Left lung (tissue), 10 donors: ENCODE data around the gene ATXN2. TPM values are rescaled to one million over a fixed set of nuclear protein-coding genes. Genes with fewer than 3 reads are reported as not detected.

Source experiments
- ATAC-seq: fragments of 200-7000 bp; cut with Tn5 transposase; one replicate; pipeline ENCODE4 v1.9.1; 2020; ENCODE audit warnings: moderate library complexity
- DNase-seq, 4 donors: peaks; one replicate each; pipeline ENCODE4 v3.0.0-alpha.2; 2013 to 2020
- H3K27ac ChIP-seq, 2 donors: fragments of 200-600 bp; sonication (generic) in 1 of 2; one replicate each; pipeline versions ENCODE4 v1.5.0 to v1.8.0; 2020 to 2021
- H3K27me3 ChIP-seq, 2 donors: fragments of 200-600 bp; sonication (generic) in 1 of 2; one replicate each; pipeline versions ENCODE4 v1.5.0 to v1.8.0; 2020 to 2021
- H3K36me3 ChIP-seq, 2 donors: fragments of 200-600 bp; sonication (generic) in 1 of 2; one replicate each; pipeline versions ENCODE4 v1.5.0 to v1.8.0; 2020 to 2021
- H3K4me1 ChIP-seq, 2 donors: fragments of 200-600 bp; one replicate each; pipeline ENCODE4 v1.8.0; 2021
- H3K4me3 ChIP-seq, 2 donors: fragments of 200-600 bp; sonication (generic) in 1 of 2; one replicate each; pipeline versions ENCODE4 v1.5.0 to v1.8.0; 2020 to 2021; ENCODE audit warnings: mild to moderate bottlenecking in 1 of 2
- H3K9me3 ChIP-seq, 2 donors: fragments of 200-600 bp; sonication (generic) in 1 of 2; one replicate each; pipeline versions ENCODE4 v1.5.0 to v1.8.0; 2020 to 2021
- intact Hi-C, 2 donors: fragments of 100-400 bp; cut with DNase I; formaldehyde crosslinking; loops; one replicate each; pipeline versions ENCODE4 v1.11.2 to v1.14.2; 2022
- polyA plus RNA-seq, 6 donors: library from polyadenylated mRNA; unstranded; fragments of 120-200 nt; gene quantifications; one replicate each; pipeline ENCODE4 v1.2.1, GENCODE V29; 2013; ENCODE audit not compliant: insufficient read length in 6 of 6
- total RNA-seq, 2 donors: library from RNA; stranded (reverse); fragmentation: NEBNext Ultra II Directional; extraction: Animal tissue kit (Norgen Biotek cat#: 25700); gene quantifications; one replicate each; pipeline ENCODE4 v1.2.1, GENCODE V29; 2021
- TF ChIP-seq, protein P1 (sequence below), 2 donors: fragments of 200-600 bp; sonication (generic) in 1 of 2; IDR thresholded peaks; one replicate each; pipeline versions ENCODE4 v1.5.0 to v1.8.0; 2021; ENCODE audit warnings: antibody characterized with exemption in 2 of 2
- donor health status: DM: no; HTN: yes; CAD: no.
- donor health status: DM: no; HTN: no; CAD: no.

The ATXN2 gene
- total and polyA plus RNA-seq, 8 donors, result 60.9 to 90.2 (median 72.2) TPM

DNA sequence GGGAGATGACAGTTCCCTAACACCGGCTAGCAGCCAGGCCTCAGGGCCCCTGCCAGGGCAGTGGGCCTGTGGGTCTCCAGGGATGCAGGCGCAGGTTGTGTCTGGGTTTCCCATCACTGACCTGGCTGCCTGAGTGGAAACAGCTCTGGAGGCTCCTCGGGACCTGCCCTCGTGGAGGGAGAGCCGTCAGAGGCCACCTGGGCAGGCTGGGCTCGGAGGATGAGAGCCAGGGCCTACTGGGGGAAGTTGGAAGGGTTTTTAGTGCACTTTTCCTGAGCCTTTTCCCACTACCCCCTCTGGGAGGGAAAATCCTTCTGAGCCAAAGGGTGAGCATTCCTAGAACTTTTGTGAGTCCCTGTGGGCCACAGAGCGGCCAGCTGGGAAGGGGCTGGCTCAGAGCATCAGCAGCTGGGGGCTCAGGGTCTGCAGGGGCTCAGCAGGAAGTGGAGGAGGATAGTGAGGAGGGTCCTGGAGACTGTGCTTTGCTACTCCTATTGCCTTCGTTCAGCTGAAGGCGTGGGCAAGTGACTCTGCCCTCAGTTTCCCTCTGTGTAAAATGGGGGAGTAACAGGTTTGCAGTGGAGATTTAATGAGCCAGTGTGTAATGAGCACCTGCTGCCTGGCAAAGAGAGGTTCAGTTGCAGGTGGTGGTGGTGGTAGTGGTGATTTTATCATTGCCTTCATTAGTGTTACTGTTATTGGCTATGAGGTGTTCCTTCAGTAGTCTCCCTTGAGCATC, 191.6 kb downstream of the ATXN2 start:
- ATAC-seq (no peak), DNase-seq (no peak)
- Histone ChIP-seq H3K4me1 (peaks cover 38 to 89% of the 10 kb centered on the region in 2 donors), H3K36me3 (no peaks in the 10 kb centered on the region), H3K4me3 (peak overlapping the region; percentile 91 to 96), H3K9me3 (no peaks in the 10 kb centered on the region), H3K27me3 (no peaks in the 10 kb centered on the region), H3K27ac (peak overlapping the region; percentile 89 to 95)
- TF ChIP-seq, protein P1, sequence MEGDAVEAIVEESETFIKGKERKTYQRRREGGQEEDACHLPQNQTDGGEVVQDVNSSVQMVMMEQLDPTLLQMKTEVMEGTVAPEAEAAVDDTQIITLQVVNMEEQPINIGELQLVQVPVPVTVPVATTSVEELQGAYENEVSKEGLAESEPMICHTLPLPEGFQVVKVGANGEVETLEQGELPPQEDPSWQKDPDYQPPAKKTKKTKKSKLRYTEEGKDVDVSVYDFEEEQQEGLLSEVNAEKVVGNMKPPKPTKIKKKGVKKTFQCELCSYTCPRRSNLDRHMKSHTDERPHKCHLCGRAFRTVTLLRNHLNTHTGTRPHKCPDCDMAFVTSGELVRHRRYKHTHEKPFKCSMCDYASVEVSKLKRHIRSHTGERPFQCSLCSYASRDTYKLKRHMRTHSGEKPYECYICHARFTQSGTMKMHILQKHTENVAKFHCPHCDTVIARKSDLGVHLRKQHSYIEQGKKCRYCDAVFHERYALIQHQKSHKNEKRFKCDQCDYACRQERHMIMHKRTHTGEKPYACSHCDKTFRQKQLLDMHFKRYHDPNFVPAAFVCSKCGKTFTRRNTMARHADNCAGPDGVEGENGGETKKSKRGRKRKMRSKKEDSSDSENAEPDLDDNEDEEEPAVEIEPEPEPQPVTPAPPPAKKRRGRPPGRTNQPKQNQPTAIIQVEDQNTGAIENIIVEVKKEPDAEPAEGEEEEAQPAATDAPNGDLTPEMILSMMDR (IDR thresholded peaks at IDR 0.05), result no peak
- intact Hi-C loops, result no loop called here

DNA sequence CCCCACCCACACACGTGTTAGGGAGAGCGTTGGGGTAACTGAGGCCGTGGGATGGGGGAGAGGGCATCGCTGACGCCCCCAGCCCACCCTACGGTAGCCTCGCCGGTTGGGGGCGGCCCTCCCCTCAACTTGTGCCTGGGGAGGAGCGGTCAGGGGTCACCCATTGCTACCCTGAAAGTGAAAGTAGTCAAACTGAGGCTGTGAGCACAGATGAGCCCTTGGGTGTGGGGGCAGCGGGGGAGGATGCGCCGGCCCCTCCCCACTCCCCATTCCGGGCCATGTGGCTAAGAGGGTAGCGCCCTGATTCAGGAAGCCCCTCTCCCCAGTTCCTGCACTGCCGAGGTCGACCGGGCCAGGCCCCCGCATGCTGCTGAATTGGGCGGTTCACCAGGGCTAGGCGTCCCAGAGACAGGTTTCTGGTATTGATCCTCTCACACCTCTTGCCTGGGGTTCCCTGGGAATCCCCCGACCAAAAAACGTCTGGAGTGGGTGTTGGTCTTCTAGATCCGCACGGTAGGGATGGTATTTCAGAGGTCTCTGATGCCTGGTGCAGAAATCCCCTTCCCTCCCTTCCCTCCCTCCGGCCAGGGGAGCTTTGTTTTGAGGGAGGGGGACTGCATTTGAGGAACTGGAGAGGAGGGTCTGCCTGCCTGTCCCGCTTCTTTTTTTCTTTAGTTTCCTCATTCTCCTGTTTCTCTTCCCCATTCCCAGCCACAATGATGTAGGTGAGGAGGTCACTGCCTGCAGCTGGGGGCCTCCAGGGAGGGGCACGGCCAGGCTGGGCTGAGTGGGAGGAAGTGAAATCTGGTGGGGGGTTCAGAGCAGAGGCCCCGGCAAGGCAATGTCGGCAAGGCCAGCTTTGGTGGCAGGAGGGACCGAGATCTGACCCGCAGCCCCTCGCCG, 192.4 kb downstream of the ATXN2 start:
- ATAC-seq (no peak), DNase-seq (peak in 2 of 4 donors; percentile 79 to 86)
- intact Hi-C loops, result no loop called here

DNA sequence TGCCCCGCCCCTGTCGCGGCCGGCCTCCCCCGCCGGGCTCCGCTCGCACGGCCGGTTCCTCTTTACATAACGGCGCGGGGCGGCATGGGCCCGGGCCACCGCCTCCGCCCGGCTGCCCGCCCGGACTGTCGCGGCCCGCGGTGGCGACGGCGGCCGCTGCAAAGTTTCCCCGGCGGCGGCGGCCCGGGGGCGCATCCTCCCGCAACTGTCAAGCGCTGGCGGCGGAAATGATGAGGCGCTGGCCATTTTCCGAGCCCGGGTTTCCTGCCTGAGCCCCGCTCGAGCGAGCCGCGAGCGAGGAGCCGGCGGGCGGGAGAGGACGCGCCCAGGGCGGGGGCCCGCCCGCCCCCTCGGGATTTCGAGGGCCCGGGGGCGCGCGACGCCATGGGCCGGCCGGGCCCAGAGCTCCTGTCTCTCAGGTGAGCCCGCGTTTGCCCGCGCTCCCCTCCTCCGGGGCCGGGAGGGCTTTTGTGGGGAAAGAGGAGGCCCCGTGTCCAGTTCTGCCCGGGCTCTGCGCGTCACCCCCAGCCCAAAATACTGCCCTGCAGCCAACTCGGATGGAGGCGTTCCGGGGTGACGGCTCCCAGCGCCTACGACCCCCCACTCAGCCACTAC, 193.1 kb downstream of the ATXN2 start, which contains the start of gene SH2B3:
Gene SH2B3, plus strand, starts transcription at position 65 of the 615 bp plus-strand sequence. CDS start 12,223 bp downstream, outside the sequence.
- H3K4me1 ChIP-seq, result peaks cover 30 to 79% of the 10 kb centered on the region in 2 donors

More for the DNA sequence above, 192.4 kb downstream of the ATXN2 start:
- Histone ChIP-seq H3K4me1 (peaks cover 36 to 86% of the 10 kb centered on the region in 2 donors), H3K27ac (peak overlapping the region; percentile 89 to 95), H3K36me3 (no peaks in the 10 kb centered on the region), H3K27me3 (no peaks in the 10 kb centered on the region), H3K9me3 (no peaks in the 10 kb centered on the region), H3K4me3 (peak overlapping the region; percentile 91 to 96)
- TF ChIP-seq, protein P1 (IDR thresholded peaks at IDR 0.05), result no peak

DNA sequence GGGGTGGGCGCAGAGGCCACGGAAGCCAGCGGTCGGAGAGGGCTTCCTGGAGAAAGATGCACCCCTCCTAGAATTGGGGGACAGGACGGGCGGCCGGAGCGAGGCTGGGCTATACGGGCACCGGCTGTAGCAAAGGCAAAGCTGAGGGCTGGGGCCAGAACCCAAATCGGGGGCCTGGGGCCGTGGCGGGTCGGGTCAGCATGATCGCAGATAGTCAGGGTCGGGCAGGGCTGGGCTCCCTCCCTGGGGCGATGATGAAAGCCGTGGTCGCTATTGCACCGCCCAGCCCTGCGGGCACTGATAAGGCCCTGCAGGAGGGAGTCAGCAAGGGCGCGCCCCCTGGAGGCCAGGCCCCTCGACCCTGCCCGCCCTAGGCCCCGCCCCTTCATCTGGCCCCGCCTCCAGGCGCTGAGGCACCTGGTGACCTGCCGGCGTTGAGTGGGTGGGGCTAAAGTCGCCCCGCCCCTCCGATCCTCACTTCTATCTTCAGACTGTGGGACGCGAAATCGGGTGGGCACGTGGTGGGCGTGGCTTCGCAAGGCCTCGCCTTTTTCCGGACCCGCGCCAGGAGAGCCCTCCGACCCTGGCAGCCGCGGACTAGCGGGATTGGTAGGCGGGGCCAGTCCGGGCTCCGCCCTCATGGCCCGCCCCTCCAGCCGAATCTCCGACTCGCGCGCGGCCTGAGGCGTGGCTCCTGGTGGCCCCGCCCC, 193.8 kb downstream of the ATXN2 start:
- intact Hi-C loops, result no loop called here
- Histone ChIP-seq H3K4me3 (peak overlapping the region; percentile 91 to 96), H3K9me3 (no peaks in the 10 kb centered on the region), H3K27ac (peak overlapping the region; percentile 89 to 95), H3K4me1 (peaks cover 27 to 72% of the 10 kb centered on the region in 2 donors), H3K36me3 (no peaks in the 10 kb centered on the region), H3K27me3 (no peaks in the 10 kb centered on the region)
- TF ChIP-seq, protein P1 (IDR thresholded peaks at IDR 0.05), result peak; percentile 35 to 79
- ATAC-seq, result peak; percentile 92
- peak; percentile 64 to 99 (median 92) for DNase-seq

More for the DNA sequence above, 193.1 kb downstream of the ATXN2 start, which contains the start of gene SH2B3:
- Histone ChIP-seq H3K27ac (peak within 1 kb of the TSS; percentile 89 to 95), H3K27me3 (no peaks in the 10 kb centered on the region), H3K4me3 (peak within 1 kb of the TSS; percentile 91 to 96), H3K36me3 (no peaks in the 10 kb centered on the region), H3K9me3 (no peaks in the 10 kb centered on the region)
- TF ChIP-seq, protein P1 (IDR thresholded peaks at IDR 0.05), result no peak
- ATAC-seq, result no peak
- DNase-seq, result peak in 1 of 4 donors; percentile 64
- intact Hi-C loops, result no loop called here
